ENCODE data around the gene OR52E2. TPM values are rescaled to one million over a fixed set of nuclear protein-coding genes. Genes with fewer than 3 reads are reported as not detected.
A peak's percentile ranks its signal among the peaks of the same experiment; 100 is the strongest.
"Not testable (repeated sequence)": the region's sequence is repeated elsewhere in the genome, so short reads cannot be mapped to it uniquely, and the experiment has no call there.

Gene OR52E2
- total RNA-seq (2014; rRNA removed; shearing (Covaris generic)) = not detected in 2 replicates

GRCh38 chr11:5059391-5059790 is at the start of gene OR52E2:
Gene OR52E2, minus strand, starts transcription at chr11:5059627. Its CDS starts 0 bp downstream, at chr11:5059627.
- DNase-seq (ENCODE audit: low read depth) = no peak

GRCh38 chr11:5107285-5107684 is 47.9 kb upstream of the OR52E2 start:
- peak; percentile 9 for DNase-seq (ENCODE audit: low read depth)

- no peak for DNase-seq (ENCODE audit: low read depth)
Measured at GRCh38 chr11:5103066-5103465, 43.6 kb upstream of the OR52E2 start.

GRCh38 chr11:5102246-5102645 is 42.8 kb upstream of the OR52E2 start:
- DNase-seq (ENCODE audit: low read depth) = no peak

GRCh38 chr11:5096011-5096410 is 36.6 kb upstream of the OR52E2 start:
- DNase-seq (ENCODE audit: low read depth) = no peak

GRCh38 chr11:5092821-5093585 is 33.6 kb upstream of the OR52E2 start:
- DNase-seq (ENCODE audit: low read depth) = peak; percentile 13

- DNase-seq (ENCODE audit: low read depth) = no peak
Measured at GRCh38 chr11:5090668-5091067, 31.2 kb upstream of the OR52E2 start.

- no peak for DNase-seq (ENCODE audit: low read depth)
Measured at GRCh38 chr11:5088556-5088955, 29.1 kb upstream of the OR52E2 start.

GRCh38 chr11:5083602-5084001 is 24.2 kb upstream of the OR52E2 start:
- no peak for DNase-seq (ENCODE audit: low read depth)

GRCh38 chr11:5081405-5081804 is 22.0 kb upstream of the OR52E2 start:
- no peak for DNase-seq (ENCODE audit: low read depth)

GRCh38 chr11:5071799-5072198 is 12.4 kb upstream of the OR52E2 start:
- DNase-seq (ENCODE audit: low read depth) = peak; percentile 10

GRCh38 chr11:5069272-5069671 is 9.8 kb upstream of the OR52E2 start, which contains the start of gene OR52E1:
Gene OR52E1, plus strand, starts transcription at chr11:5069572.
- DNase-seq (ENCODE audit: low read depth) = no peak

GRCh38 chr11:5065027-5065426 is 5.6 kb upstream of the OR52E2 start:
- DNase-seq (ENCODE audit: low read depth) = no peak

- not testable (repeated sequence) for DNase-seq (ENCODE audit: low read depth)
Measured at GRCh38 chr11:5058679-5059078, 748 bp downstream of the OR52E2 start.

- no peak for DNase-seq (ENCODE audit: low read depth)
Measured at GRCh38 chr11:5046754-5047330, 12.6 kb downstream of the OR52E2 start.

GRCh38 chr11:5046226-5046625 is 13.2 kb downstream of the OR52E2 start, which contains the start of gene OR52J3:
Gene OR52J3, plus strand, starts transcription at chr11:5046526. Its CDS starts 0 bp downstream, at chr11:5046526.
- DNase-seq (ENCODE audit: low read depth) = no peak

GRCh38 chr11:5043380-5043779 is 16.0 kb downstream of the OR52E2 start:
- DNase-seq (ENCODE audit: low read depth) = peak; percentile 9

GRCh38 chr11:5042091-5042490 is 17.3 kb downstream of the OR52E2 start:
- DNase-seq (ENCODE audit: low read depth) = no peak

GRCh38 chr11:5040876-5041275 is 18.6 kb downstream of the OR52E2 start:
- no peak for DNase-seq (ENCODE audit: low read depth)

- DNase-seq (ENCODE audit: low read depth) = no peak
Measured at GRCh38 chr11:5038341-5038740, 21.1 kb downstream of the OR52E2 start.

- no peak for DNase-seq (ENCODE audit: low read depth)
Measured at GRCh38 chr11:5037926-5038325, 21.5 kb downstream of the OR52E2 start.

- DNase-seq (ENCODE audit: low read depth) = no peak
Measured at GRCh38 chr11:5036669-5037068, 22.8 kb downstream of the OR52E2 start.

GRCh38 chr11:5021996-5022395 is 37.4 kb downstream of the OR52E2 start:
- DNase-seq (ENCODE audit: low read depth) = no peak

Data from Daoy (cell line).